Omental fat pad (tissue), 4 donors: ENCODE measurements around the gene PTK6. TPM values are rescaled to one million over a fixed set of nuclear protein-coding genes. Genes with fewer than 3 reads are reported as not detected.

ENCODE experiments used
- ATAC-seq: fragments of 150-250 bp; one replicate; pipeline ENCODE4 v1.9.1; 2016; ENCODE audit warnings: mild to moderate bottlenecking, moderate library complexity; ENCODE audit not compliant: low FRiP score
- DNase-seq: peaks from one replicate; pipeline ENCODE4 v3.0.0-alpha.2; 2019; ENCODE audit warnings: low spot score
- total RNA-seq, 4 donors: library from RNA; depleted of rRNA; stranded (reverse); fragments of >200 nt; gene quantifications; one replicate each; pipeline ENCODE4 v1.1.0, GENCODE V29; 2016
- TF ChIP-seq, protein P1 (sequence below), 3 donors: fragments of 450-650 bp; IDR thresholded peaks; one replicate each; pipeline ENCODE4 v1.5.1; 2016 to 2017; ENCODE audit warnings: antibody characterized with exemption in 3 of 3, mild to moderate bottlenecking in 3 of 3, moderate library complexity in 2 of 3

The PTK6 gene
- total RNA-seq, 4 donors from 2014 or later, result 0.12 to 0.63 (median 0.28) TPM; not detected in 1

DNA sequence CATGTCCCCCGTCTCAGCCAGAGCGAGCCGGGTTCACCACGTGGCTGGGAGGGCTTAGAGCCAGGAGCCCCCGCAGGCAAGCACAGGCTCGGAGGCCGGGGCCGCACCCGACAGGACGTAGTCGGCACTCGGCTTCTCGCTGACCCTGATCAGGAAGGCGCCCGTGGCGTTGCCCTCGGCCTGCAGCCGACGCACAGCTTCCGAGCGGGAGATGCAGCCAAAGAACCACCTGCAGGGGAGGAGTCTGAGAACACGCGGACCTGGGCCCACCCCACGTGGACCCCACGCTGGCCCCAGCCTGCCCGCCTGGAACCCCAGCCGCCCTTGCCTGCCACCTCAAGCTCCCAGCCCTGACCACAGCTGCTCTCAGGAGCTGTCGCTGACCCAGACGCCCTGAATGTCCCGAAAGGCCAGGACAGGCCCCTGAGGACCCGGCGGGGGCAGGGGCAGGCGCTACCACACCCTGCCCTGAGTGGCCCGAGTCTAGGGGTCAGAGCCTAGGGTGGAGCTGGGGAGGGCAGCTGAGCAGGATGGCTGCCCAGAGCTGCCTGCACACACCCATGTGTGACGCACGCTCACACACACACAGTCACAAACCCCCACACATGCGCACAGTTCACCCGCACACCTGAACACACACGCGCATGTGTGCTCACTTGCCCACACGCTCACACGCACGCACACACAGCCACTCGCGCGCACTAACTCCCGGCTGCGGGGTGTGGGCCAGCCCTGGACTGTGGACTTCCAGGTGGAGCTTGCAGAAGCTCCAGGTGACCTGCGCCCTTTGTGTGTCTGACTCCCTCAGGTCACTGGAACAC is 2.1 kb downstream of the PTK6 start:
- DNase-seq (no peak), ATAC-seq (no peak)
- TF ChIP-seq, protein P1, sequence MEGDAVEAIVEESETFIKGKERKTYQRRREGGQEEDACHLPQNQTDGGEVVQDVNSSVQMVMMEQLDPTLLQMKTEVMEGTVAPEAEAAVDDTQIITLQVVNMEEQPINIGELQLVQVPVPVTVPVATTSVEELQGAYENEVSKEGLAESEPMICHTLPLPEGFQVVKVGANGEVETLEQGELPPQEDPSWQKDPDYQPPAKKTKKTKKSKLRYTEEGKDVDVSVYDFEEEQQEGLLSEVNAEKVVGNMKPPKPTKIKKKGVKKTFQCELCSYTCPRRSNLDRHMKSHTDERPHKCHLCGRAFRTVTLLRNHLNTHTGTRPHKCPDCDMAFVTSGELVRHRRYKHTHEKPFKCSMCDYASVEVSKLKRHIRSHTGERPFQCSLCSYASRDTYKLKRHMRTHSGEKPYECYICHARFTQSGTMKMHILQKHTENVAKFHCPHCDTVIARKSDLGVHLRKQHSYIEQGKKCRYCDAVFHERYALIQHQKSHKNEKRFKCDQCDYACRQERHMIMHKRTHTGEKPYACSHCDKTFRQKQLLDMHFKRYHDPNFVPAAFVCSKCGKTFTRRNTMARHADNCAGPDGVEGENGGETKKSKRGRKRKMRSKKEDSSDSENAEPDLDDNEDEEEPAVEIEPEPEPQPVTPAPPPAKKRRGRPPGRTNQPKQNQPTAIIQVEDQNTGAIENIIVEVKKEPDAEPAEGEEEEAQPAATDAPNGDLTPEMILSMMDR (IDR thresholded peaks at IDR 0.05), result no peak

DNA sequence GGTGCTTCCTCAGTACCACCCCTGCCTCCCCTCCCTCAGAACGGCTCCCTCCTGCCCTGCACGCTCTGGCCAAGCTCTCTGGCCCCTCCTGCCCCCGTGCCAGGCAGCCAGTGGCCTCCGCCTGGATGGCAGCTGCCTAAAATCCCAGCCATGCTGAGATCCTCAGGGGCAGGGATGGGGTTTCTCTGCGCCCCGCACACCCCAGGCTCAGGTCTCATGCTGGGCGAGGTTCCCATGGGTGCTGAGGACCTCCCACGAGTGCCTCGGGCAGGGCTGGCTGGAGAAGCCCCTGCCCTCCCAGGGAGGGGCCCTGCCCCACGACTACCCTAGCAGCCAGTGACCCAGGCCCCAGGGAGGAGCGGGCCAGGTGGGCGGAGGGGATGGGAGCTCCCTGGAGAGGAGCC is 2.7 kb downstream of the PTK6 start:
- ATAC-seq (no peak), DNase-seq (no peak)
- TF ChIP-seq, protein P1 (IDR thresholded peaks at IDR 0.05), result no peak

DNA sequence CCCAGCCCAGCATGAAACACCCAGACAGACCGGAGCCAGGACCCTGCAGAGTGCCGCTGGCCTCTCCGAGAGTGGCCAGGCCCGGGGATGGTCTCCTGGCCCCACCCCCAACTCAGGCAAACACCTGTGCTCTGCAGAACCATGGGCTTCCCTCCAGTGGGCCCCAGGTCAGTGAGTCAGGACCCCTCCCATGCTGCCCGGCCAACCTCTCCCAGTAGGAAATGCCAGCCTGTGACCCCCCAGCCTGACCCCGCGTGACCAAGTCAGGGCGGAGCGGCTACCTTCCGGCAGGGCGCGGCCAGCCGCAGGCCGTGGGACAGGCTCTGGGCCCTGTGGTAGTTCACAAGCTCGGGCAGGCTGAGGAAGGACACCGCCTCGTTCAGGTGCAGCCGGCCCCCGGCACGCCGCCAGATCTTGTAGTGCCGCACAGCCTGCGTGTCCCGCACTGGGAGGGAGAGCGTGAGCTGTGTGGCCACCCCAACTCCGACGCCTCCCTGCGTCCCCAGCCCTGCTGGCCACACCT is 3.2 kb downstream of the PTK6 start:
- TF ChIP-seq, protein P1 (IDR thresholded peaks at IDR 0.05), result no peak
- DNase-seq, result no peak
- ATAC-seq, result no peak

DNA sequence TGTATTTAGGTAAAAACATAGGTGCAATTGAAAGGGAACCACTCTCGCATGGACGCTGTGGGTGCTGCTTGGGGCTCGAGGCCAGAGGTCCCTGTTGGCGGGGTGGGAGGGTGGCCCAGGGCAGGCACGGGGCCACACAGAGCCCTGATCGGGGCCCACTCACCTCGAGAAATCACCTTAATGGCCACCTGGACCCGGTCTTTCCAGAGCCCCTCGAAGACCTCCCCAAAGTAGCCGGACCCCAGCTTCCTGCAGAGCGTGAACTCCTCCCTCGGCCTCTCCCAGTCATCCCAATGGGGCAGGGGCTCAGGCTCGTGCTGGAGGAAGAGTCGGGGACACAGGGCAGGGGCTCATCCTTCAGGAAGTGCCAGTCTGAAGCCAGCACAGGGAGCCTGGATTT is 3.8 kb downstream of the PTK6 start:
- TF ChIP-seq, protein P1 (IDR thresholded peaks at IDR 0.05), result no peak
- ATAC-seq (no peak), DNase-seq (no peak)

DNA sequence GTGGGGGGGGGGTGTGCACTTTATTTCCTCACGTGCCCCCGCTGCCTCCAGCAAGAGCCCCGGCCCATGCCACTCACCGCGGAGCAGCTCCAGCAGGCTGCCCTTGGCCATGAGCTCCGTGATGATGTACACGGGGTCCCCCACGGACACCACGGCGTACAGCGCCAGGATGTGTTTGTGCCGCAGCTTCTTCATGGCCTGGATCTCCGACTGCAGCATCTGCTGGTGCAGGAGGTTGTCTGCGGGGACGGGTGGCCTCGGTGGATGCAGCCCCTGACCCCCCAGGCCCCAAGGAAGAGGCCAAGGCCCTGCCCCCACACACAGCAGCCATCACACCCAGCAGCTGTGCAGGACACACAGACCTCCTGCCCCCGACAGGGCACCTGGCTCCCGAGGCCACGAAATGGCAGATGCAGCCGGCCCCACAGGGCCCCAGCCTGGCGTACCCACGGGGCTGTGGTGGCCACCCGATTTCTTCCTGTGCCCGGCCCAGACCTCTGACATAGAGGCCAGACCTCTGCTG is 4.7 kb downstream of the PTK6 start:
- no peak for DNase-seq
- no peak for ATAC-seq
- TF ChIP-seq, protein P1 (IDR thresholded peaks at IDR 0.05), result no peak

DNA sequence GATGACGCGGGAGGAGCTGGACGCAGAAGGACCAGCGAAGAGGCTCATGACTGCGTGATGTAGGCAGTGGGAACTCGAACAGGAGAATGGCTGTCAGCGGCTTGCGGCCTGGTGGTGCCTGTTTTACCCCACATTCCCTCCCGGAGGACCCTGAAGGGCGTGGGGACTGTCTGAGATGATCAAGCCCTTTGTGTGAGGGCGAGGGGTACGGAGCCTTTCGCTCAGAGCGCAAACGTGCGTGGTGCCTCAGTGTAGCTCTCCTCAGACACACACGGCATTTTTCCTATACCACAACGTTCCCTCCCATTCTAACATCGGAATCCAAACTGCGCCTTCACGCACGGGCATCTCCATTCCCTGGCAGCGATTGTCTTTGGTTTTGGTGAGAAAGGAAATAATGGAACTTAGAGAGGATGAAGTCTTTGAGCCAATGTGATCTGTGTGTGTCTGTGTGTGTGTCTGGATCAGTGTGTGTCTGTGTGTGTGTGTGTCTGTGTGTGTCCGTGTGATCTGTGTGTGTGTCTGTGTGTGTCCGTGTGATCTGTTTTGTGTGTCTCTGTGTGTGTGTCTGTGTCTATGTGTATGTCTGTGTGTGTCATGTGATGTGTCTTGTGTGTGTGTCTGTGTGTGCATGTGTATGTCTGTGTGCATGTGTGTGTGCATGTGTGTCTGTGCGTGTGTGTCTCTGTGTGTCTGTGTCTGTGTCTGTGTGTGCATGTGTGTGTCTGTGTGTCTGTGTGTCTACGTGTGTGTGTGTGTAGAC is 5.3 kb downstream of the PTK6 start:
- TF ChIP-seq, protein P1 (IDR thresholded peaks at IDR 0.05), result no peak
- no peak for ATAC-seq
- DNase-seq, result no peak
